Activated CD8-positive, alpha-beta T cell treated with anti-CD3 and anti-CD28 coated beads for 36 hours (primary cell): ENCODE data around the gene FSD1. TPM values are rescaled to one million over a fixed set of nuclear protein-coding genes. Genes with fewer than 3 reads are reported as not detected.
"Not testable (repeated sequence)": the region's sequence is repeated elsewhere in the genome, so short reads cannot be mapped to it uniquely, and the experiment has no call there.

ENCODE experiments used
- ATAC-seq: fragments of 200-7000 bp; cut with Tn5 transposase; one replicate; pipeline ENCODE4 v1.10.0; 2021; ENCODE audit warnings: mild to moderate bottlenecking, moderate library complexity
- CTCF ChIA-PET: fragments of 350-600 bp; sonication (Branson Sonifier 250); formaldehyde crosslinking; loops from one replicate; lab custom pipeline; 2021; ENCODE audit warnings: antibody characterized with exemption; lab: Charles Lee
- POLR2A ChIA-PET: fragments of 350-600 bp; sonication (Branson Sonifier 250); formaldehyde crosslinking; loops from one replicate; lab custom pipeline; 2021; ENCODE audit warnings: antibody characterized with exemption; lab: Charles Lee
- DNase-seq: peaks from one replicate; pipeline ENCODE4 v3.0.0-alpha.2; 2020
- H3K27ac Mint-ChIP-seq: one replicate; pipeline ENCODE4 v1.8.0; 2021; ENCODE audit warnings: mild to moderate bottlenecking, mixed read lengths
- H3K27me3 Mint-ChIP-seq: one replicate; pipeline ENCODE4 v1.8.0; 2021; ENCODE audit warnings: mixed read lengths
- H3K36me3 Mint-ChIP-seq: one replicate; pipeline ENCODE4 v1.8.0; 2021; ENCODE audit warnings: low read depth, mixed read lengths
- H3K4me1 Mint-ChIP-seq: one replicate; pipeline ENCODE4 v1.8.0; 2021; ENCODE audit warnings: low read depth, mixed read lengths
- H3K4me3 Mint-ChIP-seq: one replicate; pipeline ENCODE4 v1.8.0; 2021; ENCODE audit warnings: mild to moderate bottlenecking, moderate library complexity, mixed read lengths
- H3K9me3 Mint-ChIP-seq: one replicate; pipeline ENCODE4 v1.8.0; 2021; ENCODE audit warnings: mixed read lengths
- CTCF ChIP-seq: fragments of 200-600 bp; IDR thresholded peaks from one replicate; pipeline ENCODE4 v1.8.0; 2022; ENCODE audit warnings: antibody characterized with exemption, mild to moderate bottlenecking
- intact Hi-C: fragments of 100-400 bp; cut with micrococcal nuclease; formaldehyde crosslinking; loops from one replicate; pipeline ENCODE4 v1.10.0; 2022
- total RNA-seq, 2 experiments: library from RNA; stranded (reverse); gene quantifications; one replicate each; pipeline ENCODE4 v1.2.3, GENCODE V29; 2021

Gene FSD1
- total RNA-seq, 2 experiments from 2014 or later: 19.7 to 22.0 TPM

DNA sequence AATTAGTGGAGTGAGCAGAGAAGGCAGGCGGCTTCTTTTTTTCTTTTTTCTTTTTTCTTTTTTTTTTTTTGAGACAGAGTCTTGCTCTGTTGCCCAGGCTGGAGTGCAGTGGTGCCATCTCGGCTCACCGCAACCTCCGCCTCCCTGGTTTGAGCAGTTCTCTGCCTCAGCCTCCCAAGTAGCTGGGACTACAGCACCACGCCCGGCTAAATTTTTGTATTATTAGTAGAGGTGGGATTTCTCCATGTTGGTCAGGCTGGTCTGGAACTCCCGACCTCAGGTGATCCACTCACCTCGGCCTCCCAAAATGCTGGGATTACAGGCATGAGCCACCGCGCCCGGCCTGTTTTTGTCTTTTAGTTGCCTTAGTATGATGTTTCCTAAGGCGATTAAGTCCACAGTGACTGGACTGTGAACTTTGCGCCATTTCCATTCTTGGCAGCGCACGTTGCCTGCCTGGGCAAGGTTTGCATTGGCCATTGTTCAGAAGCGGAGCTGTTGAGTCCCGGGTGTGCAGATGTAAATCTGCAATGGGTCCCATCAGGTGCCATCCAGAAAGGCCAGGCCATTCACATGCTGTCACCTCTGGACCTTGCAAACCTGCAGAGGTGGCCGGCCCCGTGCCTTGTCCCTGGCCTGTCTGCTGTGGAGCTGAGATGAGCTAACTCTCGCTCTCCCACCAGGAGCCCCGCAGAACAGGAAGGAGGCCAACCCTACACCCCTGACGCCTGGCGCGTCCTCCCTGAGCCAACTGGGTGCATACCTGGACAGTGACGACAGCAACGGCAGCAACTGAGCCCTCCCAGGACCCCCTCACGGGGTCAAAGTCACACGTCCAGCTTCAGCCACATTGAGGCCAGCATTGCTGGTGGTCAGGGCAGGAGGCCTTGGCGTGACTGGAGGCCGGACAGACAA lies 36.2 kb upstream of the FSD1 start:
- POLR2A ChIA-PET: interaction anchor here (1.2 to 1.7 kb wide), 6 partner anchors 21 to 91 kb away, joined by 3 to 8 read pairs (median 4); partner anchors contain the start of genes MPND and YJU2
- H3K4me1 Mint-ChIP-seq: peaks cover 19% of the 10 kb centered on the region
- no peak overlapping the region for H3K4me3 Mint-ChIP-seq
- H3K9me3 Mint-ChIP-seq: no peaks in the 10 kb centered on the region
- TF ChIP-seq CTCF: no peak
- CTCF ChIA-PET: interaction anchor here (0.8 to 7.1 kb wide), 19 partner anchors 8 to 257 kb away, joined by 3 to 84 read pairs (median 5); partner anchors contain the start of genes FSD1, MPND and YJU2
- peaks cover 42% of the 10 kb centered on the region for H3K36me3 Mint-ChIP-seq
- no peaks in the 10 kb centered on the region for H3K27me3 Mint-ChIP-seq
- DNase-seq (no peak), ATAC-seq (no peak)
- intact Hi-C loops: loop anchor here (5.0 kb wide), 1 partner anchor 84 kb away; no protein-coding TSS in a partner anchor
- H3K27ac Mint-ChIP-seq: no peak overlapping the region

DNA sequence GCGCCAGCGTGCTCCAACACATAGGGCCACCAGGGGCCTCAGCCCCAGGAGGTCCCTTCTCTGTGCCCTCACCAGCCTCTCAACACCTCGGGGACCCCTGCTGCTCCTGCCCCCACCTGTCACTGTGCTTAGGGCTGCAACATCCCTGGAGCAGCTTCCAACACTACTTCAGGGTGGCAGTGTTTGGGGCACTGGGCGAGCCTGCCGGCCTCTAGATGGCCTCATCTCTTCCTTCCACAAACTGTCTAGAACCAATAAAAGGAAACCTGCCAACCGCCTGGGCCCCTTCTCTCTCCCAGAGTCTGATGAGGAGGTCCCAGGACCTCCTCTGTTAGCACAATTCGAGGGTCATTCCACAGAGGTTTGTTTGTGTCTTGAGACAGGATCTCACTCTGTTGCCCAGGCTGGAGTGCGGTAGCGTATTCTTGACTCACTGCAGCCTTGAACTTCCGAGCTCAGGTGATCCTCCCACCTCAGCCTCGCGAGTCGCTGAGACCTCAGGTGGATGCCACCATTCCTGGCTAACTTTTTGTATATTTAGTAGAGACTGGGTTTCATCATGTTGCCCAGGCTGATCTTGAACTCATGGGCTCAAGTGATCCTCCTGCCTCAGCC lies 35.5 kb upstream of the FSD1 start:
- Mint-ChIP-seq H3K36me3 (peaks cover 36% of the 10 kb centered on the region), H3K27ac (no peak overlapping the region), H3K9me3 (no peaks in the 10 kb centered on the region), H3K27me3 (no peaks in the 10 kb centered on the region), H3K4me1 (peaks cover 16% of the 10 kb centered on the region), H3K4me3 (no peak overlapping the region)
- POLR2A ChIA-PET: interaction anchor here (1.2 to 1.7 kb wide), 4 partner anchors 22 to 91 kb away, joined by 3 to 8 read pairs (median 3); partner anchors contain the start of genes MPND and YJU2
- no peak for ATAC-seq
- no peak for DNase-seq
- intact Hi-C loops: loop anchor here (5.0 kb wide), 1 partner anchor 83 kb away; no protein-coding TSS in a partner anchor
- no peak for TF ChIP-seq CTCF
- CTCF ChIA-PET: interaction anchor here (0.5 to 7.1 kb wide), 13 partner anchors 8 to 126 kb away, joined by 3 to 84 read pairs (median 5); partner anchors contain the start of genes FSD1 and MPND

GRCh38 chr19:4272894-4273293 lies 31.5 kb upstream of the FSD1 start:
- Mint-ChIP-seq H3K36me3 (peaks cover 15% of the 10 kb centered on the region), H3K27me3 (no peaks in the 10 kb centered on the region)
- ATAC-seq: no peak

GRCh38 chr19:4274321-4274686 lies 30.1 kb upstream of the FSD1 start:
- H3K36me3 Mint-ChIP-seq, ATAC-seq, H3K4me3 Mint-ChIP-seq, intact Hi-C loops, DNase-seq, H3K27ac Mint-ChIP-seq, H3K9me3 Mint-ChIP-seq, CTCF ChIA-PET, H3K4me1 Mint-ChIP-seq, POLR2A ChIA-PET, H3K27me3 Mint-ChIP-seq: not testable (repeated sequence)

More at GRCh38 chr19:4272894-4273293, 31.5 kb upstream of the FSD1 start:
- H3K4me1 Mint-ChIP-seq: no peaks in the 10 kb centered on the region
- H3K4me3 Mint-ChIP-seq: no peak overlapping the region
- intact Hi-C loops: no loop called here
- H3K27ac Mint-ChIP-seq: no peak overlapping the region
- no peak for DNase-seq
- POLR2A ChIA-PET: no interaction called here
- CTCF ChIA-PET: interaction anchor here (1.0 kb wide), 1 partner anchor 23 kb away, joined by 3 read pairs; no protein-coding TSS in a partner anchor
- TF ChIP-seq CTCF: no peak
- no peaks in the 10 kb centered on the region for H3K9me3 Mint-ChIP-seq

DNA sequence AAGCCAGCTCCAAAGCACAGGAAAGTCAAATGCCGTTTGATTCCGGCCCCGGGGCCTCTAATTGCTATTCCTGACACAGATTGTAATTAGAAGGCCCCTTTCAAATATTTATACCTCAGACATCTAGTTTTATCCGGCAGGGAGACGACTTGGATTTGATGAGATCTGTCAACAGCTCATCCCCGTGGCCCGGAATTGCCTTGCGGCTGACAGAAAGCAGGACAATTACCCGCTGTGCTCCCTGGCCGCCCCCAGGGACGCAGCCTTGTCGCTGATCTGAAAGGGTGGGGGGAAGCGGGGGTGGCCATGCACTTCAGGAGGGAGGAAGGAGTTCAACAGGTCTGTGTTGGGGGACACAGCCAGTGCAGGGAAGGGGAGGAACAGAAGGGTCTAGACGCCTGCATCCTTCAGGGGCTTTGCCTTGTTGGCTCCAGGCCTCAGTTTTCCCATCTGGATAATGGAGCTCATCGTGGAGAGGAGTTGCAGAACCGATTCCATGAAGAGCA lies 27.2 kb upstream of the FSD1 start:
- no peak for TF ChIP-seq CTCF
- intact Hi-C loops: no loop called here
- no peak for DNase-seq

More for the DNA sequence above, 27.2 kb upstream of the FSD1 start:
- ChIA-PET POLR2A (interaction anchor here (0.6 to 1.4 kb wide), 3 partner anchors 43 to 66 kb away, joined by 3 to 6 read pairs (median 3); partner anchors contain the start of gene MPND), CTCF (interaction anchor here (0.8 to 3.7 kb wide), 4 partner anchors 10 to 75 kb away, joined by 3 to 31 read pairs (median 5); no protein-coding TSS in a partner anchor)
- no peak for ATAC-seq
- Mint-ChIP-seq H3K27me3 (peaks cover 13% of the 10 kb centered on the region), H3K4me3 (no peak overlapping the region), H3K4me1 (peaks cover 7% of the 10 kb centered on the region), H3K36me3 (no peaks in the 10 kb centered on the region), H3K9me3 (no peaks in the 10 kb centered on the region), H3K27ac (no peak overlapping the region)
